LNCAP (cell line): ENCODE data around the gene STK32C.

Experiments used
- TF ChIP-seq, protein P1 (sequence below): fragments of 450-650 bp; IDR thresholded peaks from 2 replicates; pipeline ENCODE4 v1.5.1; 2017; ENCODE audit warnings: mild to moderate bottlenecking

Gene STK32C

DNA sequence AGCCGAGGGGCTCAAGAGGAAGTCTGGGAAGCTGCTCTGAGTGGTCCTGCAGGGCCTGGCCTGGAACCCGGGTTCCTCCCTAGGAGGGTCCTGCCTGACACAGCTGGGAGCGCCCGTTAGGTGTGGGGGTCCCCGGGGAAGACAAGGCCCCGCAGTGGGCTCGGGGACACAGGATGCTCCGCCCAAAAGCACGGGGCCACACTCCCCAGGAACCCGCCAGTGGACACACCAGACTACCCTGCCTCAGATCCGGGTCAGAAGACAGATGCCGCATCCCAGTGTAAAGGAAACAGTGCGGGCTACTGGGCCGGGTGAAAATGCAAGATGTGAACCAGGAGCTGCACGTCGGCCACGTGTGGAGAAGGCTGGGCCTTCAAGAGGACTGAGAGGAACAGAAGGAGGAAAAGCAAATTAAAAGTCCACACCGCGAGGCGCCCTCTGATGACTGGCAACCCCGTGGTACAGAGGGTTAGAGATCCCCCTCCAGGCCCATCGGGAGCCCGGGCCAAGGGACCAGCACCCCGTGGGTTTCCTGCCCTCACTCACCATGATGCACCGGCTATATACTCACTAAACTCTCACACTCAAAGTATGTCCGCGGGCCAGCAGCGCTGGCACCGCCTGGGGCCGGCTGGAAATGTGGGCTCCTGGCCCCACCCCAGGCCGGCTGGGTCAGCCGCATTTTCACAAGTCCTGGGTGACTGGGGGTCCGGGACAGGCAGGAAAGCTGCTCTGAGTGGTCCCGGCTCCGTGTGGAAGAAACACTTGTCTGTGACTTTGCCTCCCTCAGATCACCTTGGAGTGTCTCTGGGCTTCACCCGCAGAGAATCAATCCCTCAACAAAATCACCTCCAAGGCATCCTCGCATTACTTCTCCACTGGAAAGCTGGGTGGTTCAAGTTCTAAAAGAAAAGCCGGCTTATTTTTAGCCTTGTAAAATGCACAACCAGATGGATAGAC is 6.1 kb downstream of the STK32C start:
- TF ChIP-seq, protein P1, sequence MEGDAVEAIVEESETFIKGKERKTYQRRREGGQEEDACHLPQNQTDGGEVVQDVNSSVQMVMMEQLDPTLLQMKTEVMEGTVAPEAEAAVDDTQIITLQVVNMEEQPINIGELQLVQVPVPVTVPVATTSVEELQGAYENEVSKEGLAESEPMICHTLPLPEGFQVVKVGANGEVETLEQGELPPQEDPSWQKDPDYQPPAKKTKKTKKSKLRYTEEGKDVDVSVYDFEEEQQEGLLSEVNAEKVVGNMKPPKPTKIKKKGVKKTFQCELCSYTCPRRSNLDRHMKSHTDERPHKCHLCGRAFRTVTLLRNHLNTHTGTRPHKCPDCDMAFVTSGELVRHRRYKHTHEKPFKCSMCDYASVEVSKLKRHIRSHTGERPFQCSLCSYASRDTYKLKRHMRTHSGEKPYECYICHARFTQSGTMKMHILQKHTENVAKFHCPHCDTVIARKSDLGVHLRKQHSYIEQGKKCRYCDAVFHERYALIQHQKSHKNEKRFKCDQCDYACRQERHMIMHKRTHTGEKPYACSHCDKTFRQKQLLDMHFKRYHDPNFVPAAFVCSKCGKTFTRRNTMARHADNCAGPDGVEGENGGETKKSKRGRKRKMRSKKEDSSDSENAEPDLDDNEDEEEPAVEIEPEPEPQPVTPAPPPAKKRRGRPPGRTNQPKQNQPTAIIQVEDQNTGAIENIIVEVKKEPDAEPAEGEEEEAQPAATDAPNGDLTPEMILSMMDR = no peak

DNA sequence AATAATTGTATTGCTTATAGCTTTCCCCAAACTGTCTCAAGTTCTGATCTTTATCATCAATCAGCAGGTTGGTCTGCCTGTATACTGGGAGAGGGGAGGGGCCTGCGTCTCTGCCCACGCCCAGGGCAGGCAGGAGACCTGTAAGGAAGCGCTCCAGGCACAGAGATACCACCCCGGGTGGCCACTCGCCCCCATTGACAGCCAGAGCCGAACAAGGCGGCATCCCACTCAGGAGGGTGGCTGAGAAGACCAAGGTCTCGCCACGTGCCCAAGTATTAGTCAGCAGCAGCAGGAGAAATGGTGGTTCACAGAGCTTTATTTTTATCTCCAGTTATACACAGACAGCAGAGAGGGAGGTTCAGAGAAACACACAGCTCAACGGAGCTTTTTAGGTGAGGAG is 7.2 kb downstream of the STK32C start:
- TF ChIP-seq, protein P1 = no peak

DNA sequence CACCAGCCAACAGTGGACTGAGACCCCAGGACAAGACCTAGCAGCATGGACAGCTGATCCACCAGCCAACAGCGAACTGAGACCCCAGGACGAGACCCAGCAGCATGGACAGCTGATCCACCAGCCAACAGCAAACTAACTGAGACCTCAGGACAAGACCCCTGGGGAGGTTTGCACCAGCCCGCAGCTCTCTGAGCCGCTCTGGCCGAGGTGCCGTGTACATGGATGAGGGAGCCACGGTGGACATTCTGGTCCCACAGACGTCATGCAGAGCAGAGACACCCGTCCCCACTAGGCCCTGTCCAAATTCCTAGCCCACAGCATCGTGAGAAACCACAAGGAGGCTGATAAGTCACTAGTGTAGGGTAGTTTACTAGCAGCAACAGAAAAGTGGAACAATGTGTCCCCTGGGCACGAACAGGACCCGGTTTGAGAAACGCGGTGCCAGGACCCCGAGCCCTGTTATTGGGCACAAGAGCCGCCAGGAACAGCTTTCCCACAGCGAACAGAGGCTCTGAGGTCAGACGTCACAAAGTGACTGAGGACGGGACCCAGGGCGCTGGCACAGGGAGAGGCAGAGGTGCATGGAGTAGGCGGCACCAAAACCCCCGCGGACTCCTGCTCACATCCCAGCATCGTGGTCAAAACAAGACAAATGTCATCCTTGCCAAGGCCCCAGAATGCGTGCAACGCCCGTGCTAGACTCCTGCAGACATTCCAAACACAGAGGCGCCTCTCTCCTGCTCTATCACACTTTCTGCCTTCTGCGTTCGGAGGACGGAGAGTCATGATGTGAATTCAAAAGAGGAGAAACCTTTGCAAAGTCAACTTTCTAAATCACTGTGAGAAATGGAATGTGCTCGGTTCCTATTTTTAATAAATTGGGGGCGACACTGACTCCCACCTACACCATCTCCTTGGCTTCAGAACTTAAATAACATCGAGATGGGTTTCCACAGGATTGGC is 8.1 kb downstream of the STK32C start:
- TF ChIP-seq, protein P1 = no peak

DNA sequence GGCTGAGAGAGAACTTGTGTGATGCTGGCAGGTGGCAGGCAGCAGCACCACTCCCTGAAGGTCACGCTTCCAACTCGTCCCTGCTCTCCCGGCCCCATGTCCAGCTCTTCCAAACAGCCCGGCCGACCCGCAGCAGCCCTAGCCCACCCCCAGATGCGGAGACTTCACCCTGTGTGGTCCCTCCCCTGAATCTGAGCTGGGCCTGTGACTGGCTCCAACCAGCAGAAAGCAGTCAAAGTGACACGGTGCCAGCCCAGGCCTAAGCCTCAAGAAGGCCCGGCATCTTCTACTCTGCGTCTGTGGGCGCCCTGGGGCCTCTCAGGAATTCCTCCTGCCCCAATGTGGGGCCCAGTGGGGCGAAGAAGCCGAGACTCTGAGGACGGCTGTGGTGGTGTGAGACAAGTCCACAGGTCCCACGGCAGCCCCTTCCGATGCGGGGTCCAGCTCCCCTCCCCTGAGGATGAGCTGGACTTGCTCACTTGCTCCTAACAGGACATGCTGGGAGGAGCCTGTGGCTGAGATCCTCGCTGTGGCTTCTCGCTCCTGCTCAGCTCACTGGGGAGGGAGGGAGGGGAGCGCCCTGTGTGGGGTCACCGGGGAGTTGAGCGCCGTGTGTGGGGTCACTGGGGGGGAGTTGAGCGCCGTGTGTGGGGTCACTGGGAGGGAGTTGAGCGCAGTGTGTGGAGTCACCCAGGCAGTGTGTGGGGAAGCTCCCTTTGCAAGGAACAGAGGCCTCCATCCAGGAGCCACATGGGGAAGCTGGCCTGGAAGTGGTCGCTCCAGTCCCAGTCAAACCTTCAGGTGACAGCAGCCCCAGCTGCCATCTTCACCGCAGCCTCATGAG is 9.5 kb downstream of the STK32C start:
- TF ChIP-seq, protein P1 = no peak

DNA sequence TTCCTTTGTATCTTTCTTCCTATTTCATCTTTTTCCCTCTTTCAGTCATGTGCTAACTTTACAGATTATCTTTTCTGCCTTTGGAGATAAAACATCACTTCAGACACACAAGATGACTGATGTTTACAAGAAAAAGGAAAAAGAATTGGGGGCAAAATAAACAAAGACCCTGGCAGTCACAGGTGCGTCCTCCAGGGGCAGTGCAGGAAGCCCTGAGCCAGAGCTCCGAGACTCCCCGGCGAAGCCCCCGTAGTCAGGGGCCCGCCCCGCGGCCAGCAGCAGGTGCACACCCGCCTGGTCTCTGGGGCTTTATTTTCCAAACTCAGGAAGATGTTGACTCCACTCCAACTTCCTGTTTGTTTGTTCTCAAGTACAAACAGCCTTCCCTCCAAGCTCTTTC is 10.2 kb downstream of the STK32C start:
- TF ChIP-seq, protein P1 = no peak

DNA sequence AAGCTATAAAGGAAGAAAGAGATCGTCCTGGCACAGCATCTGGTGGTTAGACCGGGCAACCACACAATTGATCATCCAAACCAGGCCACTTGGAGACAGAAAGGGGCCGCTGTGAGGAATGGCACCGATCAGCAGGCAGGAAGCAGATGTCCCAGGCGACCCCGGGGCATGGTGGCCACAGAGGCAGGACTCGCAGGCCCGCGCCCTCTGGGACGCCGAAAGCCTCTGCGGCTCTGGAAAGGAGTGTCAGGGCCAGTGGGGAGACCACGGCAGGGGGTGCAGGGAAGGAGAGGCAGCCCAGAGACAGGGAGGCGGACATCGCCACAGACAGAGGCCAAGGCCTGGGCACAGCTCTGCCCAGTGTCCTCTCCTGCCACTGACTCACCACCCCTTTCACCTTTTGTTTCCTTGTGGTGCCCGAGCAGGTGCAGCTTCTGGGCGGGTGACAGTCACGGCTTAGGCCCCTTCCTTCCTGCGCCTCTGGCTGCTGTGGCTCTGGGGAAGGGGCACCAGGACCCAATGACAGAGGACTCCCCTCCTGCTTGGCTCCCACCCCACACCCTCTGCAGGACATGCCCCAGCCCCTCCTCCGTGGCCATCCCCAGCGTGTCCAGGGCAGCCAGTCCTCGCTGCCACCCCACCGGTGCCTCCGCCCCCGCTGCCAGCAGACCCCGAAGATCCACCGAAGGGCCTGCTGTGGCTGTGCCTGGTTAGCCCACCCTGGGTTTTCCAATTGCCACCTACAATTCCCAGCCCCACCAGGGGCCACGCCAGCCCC is 10.9 kb downstream of the STK32C start:
- TF ChIP-seq, protein P1 = no peak
